Stomach (tissue), 4 donors: ENCODE data around the gene KRT5.

ENCODE experiments used
- POLR2AphosphoS5 ChIP-seq, 3 donors: sonication (generic); formaldehyde crosslinking; IDR thresholded peaks; one replicate each; pipeline ENCODE4 v1.6.1; 2016; ENCODE audit warnings: antibody characterized with exemption in 3 of 3
- TF ChIP-seq, protein P1 (sequence below), 7 experiments: fragments of 450-650 bp in 4 of 7; fragments of 200-600 bp in 3 of 7; sonication (generic) in 3 of 7; IDR thresholded peaks; one replicate each; pipeline ENCODE4 v1.5.1; 2016 to 2019; ENCODE audit warnings: antibody characterized with exemption in 7 of 7, control low read depth in 2 of 7, mild to moderate bottlenecking in 1 of 7

DNA sequence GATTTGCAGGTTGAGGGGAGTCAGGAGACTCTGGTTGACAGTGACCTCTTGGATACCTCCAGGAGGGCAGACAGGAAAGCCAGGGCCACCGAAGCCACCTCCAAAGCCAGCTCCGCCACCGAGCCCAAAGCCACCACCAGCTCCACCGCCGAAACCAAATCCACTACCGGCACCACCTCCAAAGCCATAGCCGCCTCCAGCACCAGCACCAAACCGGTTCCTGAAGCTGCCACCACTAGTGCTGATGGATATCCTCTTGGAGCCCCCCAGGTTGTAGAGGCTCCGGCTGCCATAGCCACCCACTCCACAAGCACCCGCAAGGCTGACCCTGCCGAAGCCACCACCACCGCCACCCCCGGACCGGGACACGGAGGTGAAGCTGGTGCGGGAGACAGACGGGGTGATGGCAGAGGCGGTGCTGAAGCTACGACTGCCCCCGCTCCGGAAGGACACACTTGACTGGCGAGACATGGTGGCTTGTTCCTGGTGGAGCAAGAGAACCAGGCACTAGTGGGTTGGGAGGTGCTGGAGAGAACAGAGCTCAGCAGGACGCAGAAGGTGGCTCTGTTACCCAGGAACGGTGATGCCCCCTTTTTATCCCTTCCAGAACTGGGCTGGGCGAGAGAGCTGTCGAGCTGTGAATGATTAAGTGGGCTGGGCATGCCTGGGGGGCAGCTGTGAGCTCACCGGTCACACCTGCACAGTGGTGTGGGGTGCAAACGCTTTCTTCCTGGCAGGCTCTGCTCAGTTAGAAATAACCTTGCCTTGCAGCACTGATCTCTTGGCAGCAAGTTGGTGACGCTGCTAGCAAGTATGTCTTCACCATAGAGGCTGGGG, at the start of gene KRT5:
- no peak for TF ChIP-seq POLR2AphosphoS5 (IDR thresholded peaks at IDR 0.05)
- TF ChIP-seq, protein P1, sequence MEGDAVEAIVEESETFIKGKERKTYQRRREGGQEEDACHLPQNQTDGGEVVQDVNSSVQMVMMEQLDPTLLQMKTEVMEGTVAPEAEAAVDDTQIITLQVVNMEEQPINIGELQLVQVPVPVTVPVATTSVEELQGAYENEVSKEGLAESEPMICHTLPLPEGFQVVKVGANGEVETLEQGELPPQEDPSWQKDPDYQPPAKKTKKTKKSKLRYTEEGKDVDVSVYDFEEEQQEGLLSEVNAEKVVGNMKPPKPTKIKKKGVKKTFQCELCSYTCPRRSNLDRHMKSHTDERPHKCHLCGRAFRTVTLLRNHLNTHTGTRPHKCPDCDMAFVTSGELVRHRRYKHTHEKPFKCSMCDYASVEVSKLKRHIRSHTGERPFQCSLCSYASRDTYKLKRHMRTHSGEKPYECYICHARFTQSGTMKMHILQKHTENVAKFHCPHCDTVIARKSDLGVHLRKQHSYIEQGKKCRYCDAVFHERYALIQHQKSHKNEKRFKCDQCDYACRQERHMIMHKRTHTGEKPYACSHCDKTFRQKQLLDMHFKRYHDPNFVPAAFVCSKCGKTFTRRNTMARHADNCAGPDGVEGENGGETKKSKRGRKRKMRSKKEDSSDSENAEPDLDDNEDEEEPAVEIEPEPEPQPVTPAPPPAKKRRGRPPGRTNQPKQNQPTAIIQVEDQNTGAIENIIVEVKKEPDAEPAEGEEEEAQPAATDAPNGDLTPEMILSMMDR (IDR thresholded peaks at IDR 0.05), result no peak
